IMR-90 (cell line): ENCODE measurements around the gene NPEPL1. TPM values are rescaled to one million over a fixed set of nuclear protein-coding genes. Genes with fewer than 3 reads are reported as not detected.

ENCODE experiments used
- ATAC-seq: fragments of 200-7000 bp; cut with Tn5 transposase; 2 replicates; pipeline ENCODE4 v1.9.1; 2020; ENCODE audit warnings: low read depth, mild to moderate bottlenecking, moderate library complexity
- BruUV-seq: library from RNA; stranded (reverse); fragments of 400-500 nt; replicated peaks from 2 replicates; lab custom pipeline; 2021; lab: Mats Ljungman, UMichigan
- CTCF ChIA-PET: fragments of 300-600 bp; formaldehyde crosslinking; extraction: SDS; loops from one replicate; lab custom pipeline; 2021; ENCODE audit warnings: antibody characterized with exemption; lab: Yijun Ruan, JAX
- POLR2A ChIA-PET: fragments of 300-600 bp; sonication (Branson Sonifier 250); formaldehyde crosslinking; loops from one replicate; lab custom pipeline; 2022; ENCODE audit warnings: antibody characterized with exemption; ENCODE audit not compliant: unreplicated experiment; lab: Charles Lee
- DNase-seq: peaks from one replicate; pipeline ENCODE4 v3.0.0; 2013
- H2AFZ ChIP-seq: replicated peaks from 2 replicates; pipeline ENCODE3; 2013; ENCODE audit warnings: low read length, mild to moderate bottlenecking; ENCODE audit not compliant: poor library complexity
- H2AK5ac ChIP-seq: 2 replicates; pipeline ENCODE4 v1.6.1; 2013; ENCODE audit warnings: low read depth, low read length, inconsistent platforms
- H2AK9ac ChIP-seq: replicated peaks from 2 replicates; pipeline ENCODE3; 2013; ENCODE audit warnings: mild to moderate bottlenecking, low read depth, low read length, moderate library complexity; ENCODE audit not compliant: poor library complexity
- H2BK120ac ChIP-seq: 2 replicates; pipeline ENCODE4 v1.6.1; 2013; ENCODE audit warnings: low read depth, low read length, inconsistent platforms
- H2BK15ac ChIP-seq: 3 replicates; pipeline ENCODE4 v1.6.1; 2013; ENCODE audit warnings: low read depth, low read length, inconsistent platforms
- H2BK20ac ChIP-seq: 2 replicates; pipeline ENCODE4 v1.6.1; 2013; ENCODE audit warnings: low read depth, mild to moderate bottlenecking, inconsistent platforms, low read length, moderate library complexity
- H2BK5ac ChIP-seq: 2 replicates; pipeline ENCODE4 v1.6.1; 2013; ENCODE audit warnings: mild to moderate bottlenecking, low read depth, low read length, inconsistent platforms; ENCODE audit not compliant: poor library complexity, severe bottlenecking
- H3K14ac ChIP-seq: replicated peaks from 2 replicates; pipeline ENCODE4 v1.6.1; 2013; ENCODE audit warnings: low read depth, low read length, inconsistent platforms
- H3K18ac ChIP-seq: 2 replicates; pipeline ENCODE4 v1.6.1; 2013; ENCODE audit warnings: low read depth, low read length, control low read depth
- H3K23ac ChIP-seq: 2 replicates; pipeline ENCODE4 v1.6.1; 2013; ENCODE audit warnings: low read depth, low read length, inconsistent platforms
- H3K27ac ChIP-seq: 2 replicates; pipeline ENCODE4 v1.5.1; 2013; ENCODE audit warnings: mild to moderate bottlenecking, control low read depth, low read length; ENCODE audit not compliant: insufficient read depth
- H3K27me3 ChIP-seq: 2 replicates; pipeline ENCODE4 v1.6.1; 2013; ENCODE audit warnings: low read length; ENCODE audit not compliant: control insufficient read depth, insufficient read depth
- H3K36me3 ChIP-seq: 2 replicates; pipeline ENCODE4 v1.6.1; 2013; ENCODE audit warnings: low read length, mixed read lengths; ENCODE audit not compliant: control insufficient read depth, insufficient read depth
- H3K4ac ChIP-seq: 2 replicates; pipeline ENCODE4 v1.6.1; 2013; ENCODE audit warnings: low read depth, low read length, inconsistent platforms
- H3K4me1 ChIP-seq: 2 replicates; pipeline ENCODE4 v1.6.1; 2013; ENCODE audit warnings: low read length, mixed read lengths; ENCODE audit not compliant: control insufficient read depth, insufficient read depth
- H3K4me2 ChIP-seq: 2 replicates; pipeline ENCODE4 v1.6.1; 2013; ENCODE audit warnings: low read depth, mild to moderate bottlenecking, control low read depth, low read length, moderate library complexity
- H3K4me3 ChIP-seq: 2 replicates; pipeline ENCODE4 v1.5.1; 2013; ENCODE audit warnings: low read depth, mild to moderate bottlenecking, control low read depth, low read length, moderate library complexity; ENCODE audit not compliant: insufficient read depth
- H3K56ac ChIP-seq: 2 replicates; pipeline ENCODE4 v1.6.1; 2013; ENCODE audit warnings: low read length, inconsistent platforms; ENCODE audit not compliant: insufficient read depth; ENCODE audit errors: extremely low read depth
- H3K79me1 ChIP-seq, 2 experiments: 2 replicates each; pipeline ENCODE4 v1.6.1; 2013; ENCODE audit warnings: low read length in 2 of 2, inconsistent platforms in 1 of 2, low read depth in 1 of 2
- H3K9ac ChIP-seq: 2 replicates; pipeline ENCODE4 v1.6.1; 2013; ENCODE audit warnings: low read depth, low read length, control low read depth
- H3K9me1 ChIP-seq: 2 replicates; pipeline ENCODE4 v1.6.1; 2013; ENCODE audit warnings: low read length, inconsistent platforms; ENCODE audit not compliant: insufficient read depth
- H3K9me3 ChIP-seq: 2 replicates; pipeline ENCODE4 v1.6.1; 2013; ENCODE audit warnings: low read length; ENCODE audit not compliant: control insufficient read depth, insufficient read depth
- H4K20me1 ChIP-seq: 2 replicates; pipeline ENCODE4 v1.6.1; 2013; ENCODE audit warnings: low read length, inconsistent platforms; ENCODE audit not compliant: insufficient read depth
- H4K5ac ChIP-seq: 2 replicates; pipeline ENCODE4 v1.6.1; 2013; ENCODE audit warnings: mild to moderate bottlenecking, low read depth, low read length, control low read depth
- H4K8ac ChIP-seq, 2 experiments: 2 replicates each; pipeline ENCODE4 v1.6.1; 2013; ENCODE audit warnings: low read depth in 2 of 2, low read length in 2 of 2, control low read depth in 1 of 2, inconsistent platforms in 1 of 2
- H4K91ac ChIP-seq: 2 replicates; pipeline ENCODE4 v1.6.1; 2013; ENCODE audit warnings: low read depth, low read length, inconsistent platforms; ENCODE audit not compliant: insufficient read depth
- BHLHE40 ChIP-seq: fragments of 150-350 bp; IDR thresholded peaks from 2 replicates; pipeline ENCODE4 v1.6.1; 2016; ENCODE audit warnings: mild to moderate bottlenecking, low read depth, low read length
- CHD1 ChIP-seq: IDR thresholded peaks from 2 replicates; pipeline ENCODE4 v1.6.1; 2012; ENCODE audit warnings: low read depth, low read length, improper control_type of control experiment
- FOS ChIP-seq: fragments of 150-350 bp; IDR thresholded peaks from 2 replicates; pipeline ENCODE4 v1.6.1; 2016; ENCODE audit warnings: low read depth, low read length
- MAFK ChIP-seq: IDR thresholded peaks from 2 replicates; pipeline ENCODE4 v1.6.1; 2012; ENCODE audit warnings: low read depth, low read length, improper control_type of control experiment
- MAZ ChIP-seq: IDR thresholded peaks from 2 replicates; pipeline ENCODE4 v1.6.1; 2012; ENCODE audit warnings: low read depth, mild to moderate bottlenecking, low read length, improper control_type of control experiment, moderate library complexity, borderline replicate concordance
- MXI1 ChIP-seq: IDR thresholded peaks from 2 replicates; pipeline ENCODE4 v1.6.1; 2012; ENCODE audit warnings: low read depth, mild to moderate bottlenecking, low read length, moderate library complexity, borderline replicate concordance
- RCOR1 ChIP-seq: IDR thresholded peaks from 2 replicates; pipeline ENCODE4 v1.6.1; 2012; ENCODE audit warnings: mild to moderate bottlenecking, low read length, improper control_type of control experiment; ENCODE audit not compliant: insufficient replicate concordance
- WGBS, 2 experiments: methylation state at CpG; one replicate each; pipeline versions ENCODE4 v1.1.5 to v1.1.7; 2013; ENCODE audit warnings: missing lambda C conversion rate in 2 of 2; ENCODE audit not compliant: insufficient read length in 1 of 2; ENCODE audit errors: extremely low coverage in 2 of 2; 5-methylcytosine and 5-hydroxymethylcytosine counted together
- dilution Hi-C: fragments of 300-500 bp; cut with HindIII; formaldehyde crosslinking; loops from one replicate; pipeline ENCODE4 v1.14.3; 2018; ENCODE audit warnings: low sequenced_read_pairs; ENCODE audit not compliant: unreplicated experiment
- in situ Hi-C: fragments of 300-500 bp; cut with MboI; formaldehyde crosslinking; loops from 3 replicates; pipeline ENCODE4 v1.14.3; 2019; ENCODE audit warnings: low sequenced_read_pairs, inconsistent platforms, mixed read lengths
- intact Hi-C: fragments of 100-400 bp; cut with micrococcal nuclease; formaldehyde crosslinking; loops from 2 replicates; pipeline ENCODE4 v1.10.0; 2022
- polyA plus RNA-seq, 3 experiments: library from polyadenylated mRNA; depleted of rRNA; stranded (reverse); fragments of >200 nt; gene quantifications; 2 replicates each; pipeline ENCODE4 v1.2.3, GENCODE V29; 2012; ENCODE audit warnings: low replicate concordance in 1 of 3
- total RNA-seq: library from RNA; depleted of rRNA; stranded (reverse); fragments of >200 nt; gene quantifications from 2 replicates; pipeline ENCODE4 v1.2.3, GENCODE V29; 2012
- TF ChIP-seq, protein P1 (sequence below): fragments of 150-350 bp; IDR thresholded peaks from 2 replicates; pipeline ENCODE4 v1.6.1; 2017; ENCODE audit warnings: mild to moderate bottlenecking, antibody characterized with exemption, low read length, low read depth
- TF ChIP-seq, protein P2 (sequence below): conservative IDR thresholded peaks from 2 replicates; pipeline ENCODE4 v1.5.1; 2012; ENCODE audit warnings: mild to moderate bottlenecking, low read depth, low read length, improper control_type of control experiment

NPEPL1 gene
- total and polyA plus RNA-seq, 2 of the 4 experiments (the other 2 are of a cell fraction), result 6.3 to 10.4 TPM

DNA sequence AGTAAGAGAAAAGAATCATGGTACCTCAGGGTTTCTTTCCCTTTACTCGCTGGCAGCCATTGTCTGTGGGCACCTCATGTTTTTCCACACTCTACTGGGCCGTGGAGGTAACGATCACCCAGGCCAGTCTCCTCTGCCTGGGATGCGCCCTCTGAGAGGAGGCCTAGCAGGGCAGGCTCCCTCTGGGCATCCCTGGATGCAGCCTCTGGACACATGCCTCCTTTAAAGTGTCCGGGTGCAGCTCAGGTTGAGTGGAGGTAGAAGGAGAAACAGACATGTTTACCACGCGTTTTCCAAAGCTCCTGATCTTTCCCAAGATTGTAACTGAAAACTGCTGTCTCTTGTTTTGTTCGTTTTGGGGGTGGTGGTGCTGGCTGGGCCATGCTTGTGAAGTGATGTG is 13.8 kb upstream of the NPEPL1 start:
- no peak for ATAC-seq
- Histone ChIP-seq H2AK9ac (no peak overlapping the region), H3K9ac (no peak overlapping the region), H3K4ac (no peak overlapping the region), H3K9me3 (no peaks in the 10 kb centered on the region), H2AFZ (no peak overlapping the region), H3K79me1 (peaks cover 5 to 30% of the 10 kb centered on the region in 2 experiments; a peak in 3 of 4 replicates), H3K27ac (no peak overlapping the region), H4K5ac (no peak overlapping the region), H4K91ac (no peak overlapping the region), H2BK15ac (no peak overlapping the region), H2BK120ac (no peak overlapping the region), H3K9me1 (peaks cover 12% of the 10 kb centered on the region), H3K4me1 (peaks cover 2% of the 10 kb centered on the region; the same call in 1 of the 2 replicates), H3K4me3 (no peak overlapping the region), H3K56ac (no peak overlapping the region), H3K4me2 (no peak overlapping the region), H2BK20ac (no peak overlapping the region), H2AK5ac (no peak overlapping the region), H3K27me3 (no peaks in the 10 kb centered on the region), H3K23ac (no peak overlapping the region), H3K14ac (no peak overlapping the region), H4K20me1 (no peaks in the 10 kb centered on the region; the same call in 1 of the 2 replicates), H2BK5ac (no peak overlapping the region), H3K18ac (no peak overlapping the region), H3K36me3 (peaks cover 42% of the 10 kb centered on the region), H4K8ac (no peak overlapping the region)
- no TSS peak for BruUV-seq
- in situ Hi-C loops (no loop called here), intact Hi-C loops (no loop called here), dilution Hi-C loops (no loop called here)
- CTCF ChIA-PET, result no interaction called here
- no CpG with 5 or more reads among the region's 8 CpGs for WGBS, 2 experiments
- POLR2A ChIA-PET, result no interaction called here
- no peak for DNase-seq
- TF ChIP-seq, protein P1, sequence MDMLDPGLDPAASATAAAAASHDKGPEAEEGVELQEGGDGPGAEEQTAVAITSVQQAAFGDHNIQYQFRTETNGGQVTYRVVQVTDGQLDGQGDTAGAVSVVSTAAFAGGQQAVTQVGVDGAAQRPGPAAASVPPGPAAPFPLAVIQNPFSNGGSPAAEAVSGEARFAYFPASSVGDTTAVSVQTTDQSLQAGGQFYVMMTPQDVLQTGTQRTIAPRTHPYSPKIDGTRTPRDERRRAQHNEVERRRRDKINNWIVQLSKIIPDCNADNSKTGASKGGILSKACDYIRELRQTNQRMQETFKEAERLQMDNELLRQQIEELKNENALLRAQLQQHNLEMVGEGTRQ, result no peak
- TF ChIP-seq FOS, result no peak
- no peak for TF ChIP-seq BHLHE40
- TF ChIP-seq RCOR1, result no peak
- TF ChIP-seq CHD1, result no peak
- no peak for TF ChIP-seq MAFK
- no peak for TF ChIP-seq MXI1
- TF ChIP-seq MAZ, result no peak
- TF ChIP-seq, protein P2, sequence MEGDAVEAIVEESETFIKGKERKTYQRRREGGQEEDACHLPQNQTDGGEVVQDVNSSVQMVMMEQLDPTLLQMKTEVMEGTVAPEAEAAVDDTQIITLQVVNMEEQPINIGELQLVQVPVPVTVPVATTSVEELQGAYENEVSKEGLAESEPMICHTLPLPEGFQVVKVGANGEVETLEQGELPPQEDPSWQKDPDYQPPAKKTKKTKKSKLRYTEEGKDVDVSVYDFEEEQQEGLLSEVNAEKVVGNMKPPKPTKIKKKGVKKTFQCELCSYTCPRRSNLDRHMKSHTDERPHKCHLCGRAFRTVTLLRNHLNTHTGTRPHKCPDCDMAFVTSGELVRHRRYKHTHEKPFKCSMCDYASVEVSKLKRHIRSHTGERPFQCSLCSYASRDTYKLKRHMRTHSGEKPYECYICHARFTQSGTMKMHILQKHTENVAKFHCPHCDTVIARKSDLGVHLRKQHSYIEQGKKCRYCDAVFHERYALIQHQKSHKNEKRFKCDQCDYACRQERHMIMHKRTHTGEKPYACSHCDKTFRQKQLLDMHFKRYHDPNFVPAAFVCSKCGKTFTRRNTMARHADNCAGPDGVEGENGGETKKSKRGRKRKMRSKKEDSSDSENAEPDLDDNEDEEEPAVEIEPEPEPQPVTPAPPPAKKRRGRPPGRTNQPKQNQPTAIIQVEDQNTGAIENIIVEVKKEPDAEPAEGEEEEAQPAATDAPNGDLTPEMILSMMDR, result no peak
